NCI-H2029 (cell line): ENCODE results near the gene HMCN1.
"Not testable (repeated sequence)": the region's sequence is repeated elsewhere in the genome, so short reads cannot be mapped to it uniquely, and the experiment has no call there.

Experiments used
- DNase-seq: peaks from one replicate; lab custom pipeline; 2025; lab: John Stamatoyannopoulos, UW

The HMCN1 gene

GRCh38 chr1:185741551-185741950 lies 7.4 kb downstream of the HMCN1 start:
- DNase-seq = no peak

GRCh38 chr1:185742403-185742802 lies 8.2 kb downstream of the HMCN1 start:
- DNase-seq = no peak

- DNase-seq = no peak
Measured at GRCh38 chr1:185745165-185745564, 11.0 kb downstream of the HMCN1 start.

- DNase-seq = no peak
Measured at GRCh38 chr1:185759061-185759460, 24.9 kb downstream of the HMCN1 start.

- no peak for DNase-seq
Measured at GRCh38 chr1:185761841-185762240, 27.6 kb downstream of the HMCN1 start.

- no peak for DNase-seq
Measured at GRCh38 chr1:185767508-185768120, 33.4 kb downstream of the HMCN1 start.

- no peak for DNase-seq
Measured at GRCh38 chr1:185768371-185768770, 34.2 kb downstream of the HMCN1 start.

GRCh38 chr1:185769136-185769535 lies 34.9 kb downstream of the HMCN1 start:
- no peak for DNase-seq

GRCh38 chr1:185774394-185774793 lies 40.2 kb downstream of the HMCN1 start:
- DNase-seq = no peak

GRCh38 chr1:185775501-185775900 lies 41.3 kb downstream of the HMCN1 start:
- no peak for DNase-seq

- DNase-seq = no peak
Measured at GRCh38 chr1:185776522-185776921, 42.3 kb downstream of the HMCN1 start.

- not testable (repeated sequence) for DNase-seq
Measured at GRCh38 chr1:185783860-185784259, 49.7 kb downstream of the HMCN1 start.

- no peak for DNase-seq
Measured at GRCh38 chr1:185785586-185785985, 51.4 kb downstream of the HMCN1 start.

- DNase-seq = no peak
Measured at GRCh38 chr1:185786524-185786923, 52.3 kb downstream of the HMCN1 start.

- no peak for DNase-seq
Measured at GRCh38 chr1:185787238-185787637, 53.0 kb downstream of the HMCN1 start.

- DNase-seq = no peak
Measured at GRCh38 chr1:185788386-185788785, 54.2 kb downstream of the HMCN1 start.

- DNase-seq = no peak
Measured at GRCh38 chr1:185789501-185790193, 55.5 kb downstream of the HMCN1 start.

GRCh38 chr1:185790194-185790735 lies 56.1 kb downstream of the HMCN1 start:
- no peak for DNase-seq

GRCh38 chr1:185792040-185792439 lies 57.8 kb downstream of the HMCN1 start:
- DNase-seq = no peak

GRCh38 chr1:185794495-185794894 lies 60.3 kb downstream of the HMCN1 start:
- DNase-seq = not testable (repeated sequence)

GRCh38 chr1:185795181-185795580 lies 61.0 kb downstream of the HMCN1 start:
- DNase-seq = no peak

GRCh38 chr1:185798505-185798904 lies 64.3 kb downstream of the HMCN1 start:
- no peak for DNase-seq

- no peak for DNase-seq
Measured at GRCh38 chr1:185803241-185803640, 69.0 kb downstream of the HMCN1 start.

- DNase-seq = no peak
Measured at GRCh38 chr1:185804206-185804605, 70.0 kb downstream of the HMCN1 start.
